T-helper 1 cell treated with Interleukin-12 subunit alpha and Interleukin-12 subunit beta and Interleukin-4 antibody, amounts not matched to agents 30 ng/mL and 1 ng/mL, for 36 hours (primary cell): ENCODE data around the gene GATA6. TPM values are rescaled to one million over a fixed set of nuclear protein-coding genes. Genes with fewer than 3 reads are reported as not detected.
"Not testable (repeated sequence)": the region's sequence is repeated elsewhere in the genome, so short reads cannot be mapped to it uniquely, and the experiment has no call there.

Source experiments
- intact Hi-C: fragments of 100-400 bp; cut with micrococcal nuclease; formaldehyde crosslinking; loops from one replicate; pipeline ENCODE4 v1.15.1; 2024
- total RNA-seq: library from RNA; stranded (reverse); gene quantifications from 2 replicates; pipeline ENCODE4 v1.2.3, GENCODE V29; 2022

GATA6 gene
- total RNA-seq, 1 donor from 2014 or later = not detected

GRCh38 chr18:22203536-22204213, 34.3 kb downstream of the GATA6 start:
- intact Hi-C loops = no loop called here

- intact Hi-C loops = no loop called here
Measured at GRCh38 chr18:22204214-22204536, 34.8 kb downstream of the GATA6 start.

- intact Hi-C loops = no loop called here
Measured at GRCh38 chr18:22204996-22205395, 35.6 kb downstream of the GATA6 start.

- intact Hi-C loops = no loop called here
Measured at GRCh38 chr18:22207021-22207758, 37.8 kb downstream of the GATA6 start.

GRCh38 chr18:22210311-22210754, 40.9 kb downstream of the GATA6 start:
- intact Hi-C loops = no loop called here

- intact Hi-C loops = no loop called here
Measured at GRCh38 chr18:22211657-22212056, 42.3 kb downstream of the GATA6 start.

GRCh38 chr18:22213333-22213973, 44.1 kb downstream of the GATA6 start:
- intact Hi-C loops = no loop called here

- intact Hi-C loops = no loop called here
Measured at GRCh38 chr18:22214731-22215528, 45.5 kb downstream of the GATA6 start.

GRCh38 chr18:22218835-22219234, 49.4 kb downstream of the GATA6 start:
- intact Hi-C loops = no loop called here

- intact Hi-C loops = no loop called here
Measured at GRCh38 chr18:22219568-22220355, 50.4 kb downstream of the GATA6 start.

- intact Hi-C loops = not testable (repeated sequence)
Measured at GRCh38 chr18:22220585-22220984, 51.2 kb downstream of the GATA6 start.

- intact Hi-C loops = no loop called here
Measured at GRCh38 chr18:22221350-22221749, 52.0 kb downstream of the GATA6 start.

GRCh38 chr18:22223254-22223964, 54.0 kb downstream of the GATA6 start:
- intact Hi-C loops = no loop called here

GRCh38 chr18:22223965-22224322, 54.6 kb downstream of the GATA6 start:
- intact Hi-C loops = no loop called here

GRCh38 chr18:22224339-22224738, 55.0 kb downstream of the GATA6 start:
- intact Hi-C loops = no loop called here

GRCh38 chr18:22226801-22227200, 57.4 kb downstream of the GATA6 start:
- intact Hi-C loops = no loop called here

GRCh38 chr18:22228976-22229375, 59.6 kb downstream of the GATA6 start:
- intact Hi-C loops = no loop called here

GRCh38 chr18:22229456-22230124, 60.2 kb downstream of the GATA6 start:
- intact Hi-C loops = no loop called here

GRCh38 chr18:22230471-22230945, 61.1 kb downstream of the GATA6 start:
- intact Hi-C loops = no loop called here

GRCh38 chr18:22233266-22233665, 63.9 kb downstream of the GATA6 start:
- intact Hi-C loops = no loop called here
